ENCODE measurements around the gene VEPH1.

Gene VEPH1

GRCh38 chr3:157318639-157319288 lies 184.5 kb downstream of the VEPH1 start:
- H3K36me3 ChIP-seq (ENCODE audit: control insufficient read depth, insufficient read depth, low read length): no peaks in the 10 kb centered on the region
- no peak overlapping the region for H3K27ac ChIP-seq (ENCODE audit: insufficient read depth, low read length, poor library complexity, severe bottlenecking)
- H3K4me3 ChIP-seq (ENCODE audit: insufficient read depth, low read depth, low read length, poor library complexity, severe bottlenecking): no peak overlapping the region
- H3K4me1 ChIP-seq (ENCODE audit: control insufficient read depth, insufficient read depth, low read length, poor library complexity, severe bottlenecking): no peaks in the 10 kb centered on the region
- no peak for DNase-seq
- no peaks in the 10 kb centered on the region for H3K9me3 ChIP-seq (ENCODE audit: control insufficient read depth, low read length)
- no peaks in the 10 kb centered on the region for H3K27me3 ChIP-seq (replicated peaks; ENCODE audit: control insufficient read depth, insufficient read depth, low read length, poor library complexity, severe bottlenecking)

GRCh38 chr3:157317895-157318294 lies 185.3 kb downstream of the VEPH1 start:
- no peaks in the 10 kb centered on the region for H3K4me1 ChIP-seq (ENCODE audit: control insufficient read depth, insufficient read depth, low read length, poor library complexity, severe bottlenecking)
- H3K27me3 ChIP-seq (replicated peaks; ENCODE audit: control insufficient read depth, insufficient read depth, low read length, poor library complexity, severe bottlenecking): no peaks in the 10 kb centered on the region
- no peak overlapping the region for H3K4me3 ChIP-seq (ENCODE audit: insufficient read depth, low read depth, low read length, poor library complexity, severe bottlenecking)
- H3K9me3 ChIP-seq (ENCODE audit: control insufficient read depth, low read length): no peaks in the 10 kb centered on the region
- DNase-seq: no peak
- H3K27ac ChIP-seq (ENCODE audit: insufficient read depth, low read length, poor library complexity, severe bottlenecking): no peak overlapping the region
- H3K36me3 ChIP-seq (ENCODE audit: control insufficient read depth, insufficient read depth, low read length): no peaks in the 10 kb centered on the region

GRCh38 chr3:157313186-157313585 lies 190.0 kb downstream of the VEPH1 start:
- no peaks in the 10 kb centered on the region for H3K9me3 ChIP-seq (ENCODE audit: control insufficient read depth, low read length)
- no peaks in the 10 kb centered on the region for H3K36me3 ChIP-seq (ENCODE audit: control insufficient read depth, insufficient read depth, low read length)
- DNase-seq: no peak
- no peaks in the 10 kb centered on the region for H3K27me3 ChIP-seq (replicated peaks; ENCODE audit: control insufficient read depth, insufficient read depth, low read length, poor library complexity, severe bottlenecking)
- H3K4me3 ChIP-seq (ENCODE audit: insufficient read depth, low read depth, low read length, poor library complexity, severe bottlenecking): no peak overlapping the region
- H3K4me1 ChIP-seq (ENCODE audit: control insufficient read depth, insufficient read depth, low read length, poor library complexity, severe bottlenecking): no peaks in the 10 kb centered on the region
- no peak overlapping the region for H3K27ac ChIP-seq (ENCODE audit: insufficient read depth, low read length, poor library complexity, severe bottlenecking)

GRCh38 chr3:157312376-157312745 lies 190.9 kb downstream of the VEPH1 start:
- Histone ChIP-seq H3K27ac (ENCODE audit: insufficient read depth, low read length, poor library complexity, severe bottlenecking) (no peak overlapping the region), H3K4me1 (ENCODE audit: control insufficient read depth, insufficient read depth, low read length, poor library complexity, severe bottlenecking) (no peaks in the 10 kb centered on the region), H3K9me3 (ENCODE audit: control insufficient read depth, low read length) (no peaks in the 10 kb centered on the region), H3K36me3 (ENCODE audit: control insufficient read depth, insufficient read depth, low read length) (no peaks in the 10 kb centered on the region), H3K27me3 (replicated peaks; ENCODE audit: control insufficient read depth, insufficient read depth, low read length, poor library complexity, severe bottlenecking) (no peaks in the 10 kb centered on the region), H3K4me3 (ENCODE audit: insufficient read depth, low read depth, low read length, poor library complexity, severe bottlenecking) (no peak overlapping the region)
- DNase-seq: no peak

- Histone ChIP-seq H3K9me3 (ENCODE audit: control insufficient read depth, low read length) (no peaks in the 10 kb centered on the region), H3K4me1 (ENCODE audit: control insufficient read depth, insufficient read depth, low read length, poor library complexity, severe bottlenecking) (no peaks in the 10 kb centered on the region), H3K27me3 (replicated peaks; ENCODE audit: control insufficient read depth, insufficient read depth, low read length, poor library complexity, severe bottlenecking) (no peaks in the 10 kb centered on the region), H3K36me3 (ENCODE audit: control insufficient read depth, insufficient read depth, low read length) (no peaks in the 10 kb centered on the region), H3K27ac (ENCODE audit: insufficient read depth, low read length, poor library complexity, severe bottlenecking) (no peak overlapping the region), H3K4me3 (ENCODE audit: insufficient read depth, low read depth, low read length, poor library complexity, severe bottlenecking) (no peak overlapping the region)
- DNase-seq: no peak
Observed at GRCh38 chr3:157311633-157312375, 191.4 kb downstream of the VEPH1 start.

- H3K4me1 ChIP-seq (ENCODE audit: control insufficient read depth, insufficient read depth, low read length, poor library complexity, severe bottlenecking): no peaks in the 10 kb centered on the region
- no peak overlapping the region for H3K4me3 ChIP-seq (ENCODE audit: insufficient read depth, low read depth, low read length, poor library complexity, severe bottlenecking)
- H3K36me3 ChIP-seq (ENCODE audit: control insufficient read depth, insufficient read depth, low read length): no peaks in the 10 kb centered on the region
- no peak overlapping the region for H3K27ac ChIP-seq (ENCODE audit: insufficient read depth, low read length, poor library complexity, severe bottlenecking)
- DNase-seq: no peak
- no peaks in the 10 kb centered on the region for H3K27me3 ChIP-seq (replicated peaks; ENCODE audit: control insufficient read depth, insufficient read depth, low read length, poor library complexity, severe bottlenecking)
- H3K9me3 ChIP-seq (ENCODE audit: control insufficient read depth, low read length): no peaks in the 10 kb centered on the region
Observed at GRCh38 chr3:157310329-157311052, 192.7 kb downstream of the VEPH1 start.

GRCh38 chr3:157306502-157306901 lies 196.7 kb downstream of the VEPH1 start:
- no peaks in the 10 kb centered on the region for H3K9me3 ChIP-seq (ENCODE audit: control insufficient read depth, low read length)
- no peaks in the 10 kb centered on the region for H3K4me1 ChIP-seq (ENCODE audit: control insufficient read depth, insufficient read depth, low read length, poor library complexity, severe bottlenecking)
- H3K27ac ChIP-seq (ENCODE audit: insufficient read depth, low read length, poor library complexity, severe bottlenecking): no peak overlapping the region
- H3K36me3 ChIP-seq (ENCODE audit: control insufficient read depth, insufficient read depth, low read length): no peaks in the 10 kb centered on the region
- H3K4me3 ChIP-seq (ENCODE audit: insufficient read depth, low read depth, low read length, poor library complexity, severe bottlenecking): no peak overlapping the region
- H3K27me3 ChIP-seq (replicated peaks; ENCODE audit: control insufficient read depth, insufficient read depth, low read length, poor library complexity, severe bottlenecking): no peaks in the 10 kb centered on the region
- no peak for DNase-seq

GRCh38 chr3:157305392-157305791 lies 197.8 kb downstream of the VEPH1 start:
- Histone ChIP-seq H3K4me3 (ENCODE audit: insufficient read depth, low read depth, low read length, poor library complexity, severe bottlenecking) (no peak overlapping the region), H3K27me3 (replicated peaks; ENCODE audit: control insufficient read depth, insufficient read depth, low read length, poor library complexity, severe bottlenecking) (no peaks in the 10 kb centered on the region), H3K9me3 (ENCODE audit: control insufficient read depth, low read length) (no peaks in the 10 kb centered on the region), H3K27ac (ENCODE audit: insufficient read depth, low read length, poor library complexity, severe bottlenecking) (no peak overlapping the region), H3K36me3 (ENCODE audit: control insufficient read depth, insufficient read depth, low read length) (no peaks in the 10 kb centered on the region), H3K4me1 (ENCODE audit: control insufficient read depth, insufficient read depth, low read length, poor library complexity, severe bottlenecking) (no peaks in the 10 kb centered on the region)
- DNase-seq: no peak

GRCh38 chr3:157301755-157302154 lies 201.5 kb downstream of the VEPH1 start:
- Histone ChIP-seq H3K4me1 (ENCODE audit: control insufficient read depth, insufficient read depth, low read length, poor library complexity, severe bottlenecking) (no peaks in the 10 kb centered on the region), H3K9me3 (ENCODE audit: control insufficient read depth, low read length) (no peaks in the 10 kb centered on the region), H3K36me3 (ENCODE audit: control insufficient read depth, insufficient read depth, low read length) (no peaks in the 10 kb centered on the region), H3K4me3 (ENCODE audit: insufficient read depth, low read depth, low read length, poor library complexity, severe bottlenecking) (no peak overlapping the region), H3K27ac (ENCODE audit: insufficient read depth, low read length, poor library complexity, severe bottlenecking) (no peak overlapping the region), H3K27me3 (replicated peaks; ENCODE audit: control insufficient read depth, insufficient read depth, low read length, poor library complexity, severe bottlenecking) (no peaks in the 10 kb centered on the region)
- DNase-seq: no peak

All from effector memory CD4-positive, alpha-beta T cell (primary cell).